GM13976 (cell line): Measurements from ENCODE around the gene FMO1.
A peak's percentile ranks its signal among the peaks of the same experiment; 100 is the strongest.

ENCODE experiments used
- DNase-seq: peaks from one replicate; pipeline ENCODE4 v3.0.0; 2012; ENCODE audit warnings: low spot score
- in situ Hi-C: fragments of 300-500 bp; cut with MboI; formaldehyde crosslinking; loops from one replicate; pipeline ENCODE4 v1.12.0; 2022; ENCODE audit warnings: low sequenced_read_pairs, mixed read lengths, inconsistent platforms; ENCODE audit not compliant: unreplicated experiment
- TF ChIP-seq, protein P1 (sequence below): IDR thresholded peaks from 2 replicates; pipeline ENCODE4 v1.5.1; 2012; ENCODE audit warnings: borderline replicate concordance, mild to moderate bottlenecking; ENCODE audit not compliant: insufficient read depth; ENCODE audit errors: extremely low read depth, missing control alignments, control extremely low read depth

Gene FMO1

DNA sequence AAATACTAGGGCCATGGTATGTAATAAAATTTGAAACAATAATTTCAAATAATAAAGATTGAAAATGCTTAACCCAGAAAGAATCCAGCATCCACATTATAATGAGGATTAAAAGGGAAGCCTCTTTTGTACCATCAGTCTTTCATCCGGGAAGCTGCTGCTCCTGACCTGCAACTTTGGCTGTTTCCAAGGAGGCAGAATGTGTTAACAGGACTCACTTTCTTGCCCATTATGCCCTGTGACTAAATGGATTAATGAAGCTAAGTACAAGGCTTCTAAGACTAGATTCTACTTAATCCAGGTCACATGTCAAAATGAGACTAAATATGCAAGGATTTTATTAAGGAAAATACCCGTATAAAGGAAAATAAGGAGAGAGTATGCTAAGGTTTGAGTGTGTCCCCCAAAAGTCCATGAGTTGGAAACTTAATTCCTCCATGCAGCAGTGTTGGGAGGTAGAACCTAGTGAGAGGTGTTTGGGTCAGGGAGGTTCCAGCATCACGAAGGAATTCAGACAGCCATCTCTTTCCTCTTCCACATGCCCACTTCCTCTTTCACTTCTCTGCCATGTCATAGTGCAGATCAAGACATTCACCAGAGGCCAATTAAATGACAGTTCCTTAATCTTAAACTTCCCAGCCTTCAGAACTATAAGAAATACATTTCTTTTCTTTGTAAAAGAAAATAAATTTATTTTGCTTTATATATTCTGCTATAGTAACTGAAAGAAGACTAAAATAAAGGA lies 35.5 kb upstream of the FMO1 start:
- DNase-seq, result no peak
- TF ChIP-seq, protein P1, sequence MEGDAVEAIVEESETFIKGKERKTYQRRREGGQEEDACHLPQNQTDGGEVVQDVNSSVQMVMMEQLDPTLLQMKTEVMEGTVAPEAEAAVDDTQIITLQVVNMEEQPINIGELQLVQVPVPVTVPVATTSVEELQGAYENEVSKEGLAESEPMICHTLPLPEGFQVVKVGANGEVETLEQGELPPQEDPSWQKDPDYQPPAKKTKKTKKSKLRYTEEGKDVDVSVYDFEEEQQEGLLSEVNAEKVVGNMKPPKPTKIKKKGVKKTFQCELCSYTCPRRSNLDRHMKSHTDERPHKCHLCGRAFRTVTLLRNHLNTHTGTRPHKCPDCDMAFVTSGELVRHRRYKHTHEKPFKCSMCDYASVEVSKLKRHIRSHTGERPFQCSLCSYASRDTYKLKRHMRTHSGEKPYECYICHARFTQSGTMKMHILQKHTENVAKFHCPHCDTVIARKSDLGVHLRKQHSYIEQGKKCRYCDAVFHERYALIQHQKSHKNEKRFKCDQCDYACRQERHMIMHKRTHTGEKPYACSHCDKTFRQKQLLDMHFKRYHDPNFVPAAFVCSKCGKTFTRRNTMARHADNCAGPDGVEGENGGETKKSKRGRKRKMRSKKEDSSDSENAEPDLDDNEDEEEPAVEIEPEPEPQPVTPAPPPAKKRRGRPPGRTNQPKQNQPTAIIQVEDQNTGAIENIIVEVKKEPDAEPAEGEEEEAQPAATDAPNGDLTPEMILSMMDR, result no peak
- in situ Hi-C loops, result no loop called here

DNA sequence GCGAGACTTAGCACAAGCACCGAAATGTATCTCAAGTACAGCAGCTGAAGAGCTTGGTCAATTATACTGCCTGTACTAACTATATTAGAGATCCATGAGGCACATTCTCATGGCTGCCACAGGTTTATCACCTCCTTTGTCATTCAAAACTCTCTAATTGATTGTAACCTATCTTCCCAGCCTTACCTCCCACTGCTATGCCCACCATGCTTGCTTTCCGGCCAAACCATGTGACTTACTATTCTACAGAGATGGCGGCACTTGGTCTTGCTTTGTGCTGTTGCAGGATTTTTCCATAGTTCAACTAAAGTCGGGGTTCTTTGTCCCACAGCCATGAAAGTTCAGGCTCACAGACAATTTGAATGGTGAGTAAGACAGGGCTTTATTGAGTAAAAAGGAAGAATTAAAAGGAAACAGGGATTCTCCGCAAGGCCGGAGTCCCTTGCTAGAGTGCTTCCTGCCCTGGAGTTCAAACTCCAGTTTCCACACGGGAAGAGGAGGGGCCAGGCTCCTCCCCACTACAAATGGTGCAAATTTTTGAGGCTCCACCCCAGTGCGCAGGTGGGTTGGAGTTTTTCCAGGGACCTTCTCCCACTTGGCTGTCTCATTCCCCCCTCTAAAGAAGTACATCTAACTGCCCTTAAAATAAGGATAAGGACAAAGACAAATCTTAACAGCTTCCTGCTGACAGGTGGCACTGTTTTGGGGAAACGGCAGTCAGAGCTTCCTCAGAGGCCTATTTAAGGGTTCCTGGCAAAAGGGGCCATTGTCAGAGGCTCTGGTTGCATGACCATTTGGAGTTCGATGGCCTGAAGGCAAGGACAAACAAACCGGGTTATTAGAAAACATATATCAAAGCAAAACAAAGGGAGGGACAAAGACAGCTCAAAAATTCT lies 34.5 kb upstream of the FMO1 start:
- in situ Hi-C loops, result no loop called here
- TF ChIP-seq, protein P1, result no peak
- no peak for DNase-seq

DNA sequence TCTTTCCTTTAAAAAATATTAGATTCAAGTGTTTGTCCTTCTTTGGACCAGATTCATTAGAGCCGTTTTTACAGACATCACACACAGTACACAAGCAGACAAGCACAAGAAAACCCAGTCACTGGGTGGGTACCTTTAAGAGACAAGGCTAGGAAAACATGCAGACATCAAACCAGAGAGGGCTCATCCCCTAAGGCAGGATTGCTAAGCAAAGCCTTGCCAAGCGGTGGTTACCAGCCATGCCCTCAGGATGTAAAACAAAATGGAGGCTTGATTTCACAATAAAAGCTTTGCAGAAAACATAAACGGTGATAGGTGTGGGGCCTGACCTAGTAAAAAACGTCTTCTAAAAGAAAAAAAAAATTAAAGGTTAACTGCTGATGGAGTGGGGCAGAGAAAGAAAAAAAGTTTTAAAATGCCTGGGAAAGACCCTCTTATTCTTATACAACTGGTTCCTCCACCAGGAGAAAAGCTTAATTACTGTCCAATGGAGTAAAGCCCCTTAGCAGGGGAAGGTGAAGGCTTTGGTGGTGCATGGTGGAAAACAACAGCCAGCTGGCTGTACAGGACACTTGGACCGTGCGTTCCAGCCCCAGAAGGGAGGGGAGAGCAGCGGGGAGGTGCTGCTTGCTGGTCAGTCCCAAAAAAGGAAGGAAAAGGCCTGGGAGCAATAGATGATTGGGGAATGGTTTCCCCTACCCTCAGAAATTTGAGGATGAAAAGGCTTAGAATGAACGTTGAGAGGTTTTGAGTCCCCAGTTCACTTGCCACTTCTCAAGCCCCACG lies 30.4 kb upstream of the FMO1 start:
- in situ Hi-C loops, result no loop called here
- no peak for DNase-seq
- TF ChIP-seq, protein P1, result no peak

DNA sequence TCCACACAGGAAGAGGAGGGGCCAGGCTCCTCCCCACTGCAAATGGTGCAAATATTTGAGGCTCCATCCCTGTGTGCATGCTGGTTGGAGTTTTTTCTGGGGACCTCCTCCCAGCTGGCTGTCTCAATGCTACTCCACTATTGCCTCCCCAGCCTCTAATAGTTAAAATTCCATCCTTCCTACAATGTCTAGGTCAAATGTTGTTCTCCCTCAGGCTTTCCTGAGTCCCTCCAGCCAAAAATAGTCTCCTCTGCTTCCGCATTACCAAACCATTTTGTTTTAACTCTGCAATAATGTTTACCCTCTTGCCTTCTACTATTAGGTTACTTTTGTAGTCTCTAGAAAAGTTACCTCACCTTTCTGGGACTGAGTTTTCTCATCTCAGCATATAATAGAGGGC lies 29.6 kb upstream of the FMO1 start:
- in situ Hi-C loops, result no loop called here
- no peak for DNase-seq
- TF ChIP-seq, protein P1, result no peak

DNA sequence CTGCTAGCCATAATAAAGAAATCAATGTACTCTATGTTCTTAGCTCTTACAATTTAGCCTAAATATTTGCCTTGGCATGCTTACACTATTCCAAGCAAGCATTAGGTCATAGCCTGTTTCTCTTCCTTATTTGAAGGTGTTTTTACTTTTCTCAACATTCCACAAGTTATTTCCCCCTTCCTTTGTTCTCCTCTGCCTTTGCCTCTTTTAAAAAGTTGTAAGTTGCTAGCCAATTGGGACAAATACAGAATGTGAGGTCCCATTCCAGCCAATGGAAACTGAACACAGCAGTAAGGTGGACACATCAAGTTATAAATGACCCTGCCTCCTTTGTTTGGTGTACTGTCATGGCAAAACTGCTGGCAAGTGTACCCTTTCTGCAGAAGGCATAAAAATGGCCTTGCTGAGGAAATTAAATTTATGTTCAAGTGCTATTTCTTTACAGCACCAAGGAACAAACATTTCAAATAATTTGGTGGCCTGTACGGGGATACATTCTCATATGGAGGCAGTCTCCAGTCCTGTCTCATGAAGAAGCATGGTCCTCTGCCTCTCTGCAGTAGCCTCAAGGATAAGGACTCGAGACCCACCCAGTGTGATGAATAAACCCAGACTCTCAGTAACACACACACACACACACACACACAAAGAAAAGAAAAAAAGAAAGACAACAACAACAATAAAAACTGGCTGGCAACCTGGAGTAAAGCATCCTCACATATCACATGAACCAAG lies 28.8 kb upstream of the FMO1 start:
- TF ChIP-seq, protein P1, result no peak
- in situ Hi-C loops, result no loop called here
- DNase-seq, result no peak

DNA sequence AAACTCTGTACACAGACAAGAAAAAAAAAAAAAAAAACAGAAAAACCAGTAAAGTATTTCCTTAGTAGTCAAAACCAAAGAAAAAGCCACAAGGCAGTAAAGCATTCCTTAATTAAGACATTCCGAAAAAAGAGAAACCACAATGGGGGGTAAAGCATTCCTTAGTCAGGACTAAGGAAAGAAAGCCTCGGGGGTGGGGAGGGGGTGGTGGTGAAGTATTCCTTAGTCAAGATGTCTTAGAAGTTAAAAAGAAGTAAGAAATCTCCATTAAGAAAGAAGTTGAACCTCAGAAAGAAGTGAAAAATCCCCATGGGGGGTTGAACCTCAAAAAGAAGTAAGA lies 28.2 kb upstream of the FMO1 start:
- in situ Hi-C loops, result no loop called here
- DNase-seq, result peak; percentile 10
- TF ChIP-seq, protein P1, result no peak
